Smooth muscle cell (in vitro differentiated cells): ENCODE results near the gene RBCK1. TPM values are rescaled to one million over a fixed set of nuclear protein-coding genes. Genes with fewer than 3 reads are reported as not detected.

ENCODE experiments used
- DNase-seq: peaks from one replicate; lab custom pipeline; 2025; ENCODE audit not compliant: unreplicated experiment; lab: John Stamatoyannopoulos, UW
- H2AFZ ChIP-seq: fragments of 200-600 bp; sonication (generic); 2 replicates; pipeline ENCODE4 v1.6.0; 2016; ENCODE audit warnings: antibody characterized with exemption, low read depth, mild to moderate bottlenecking
- H3F3A ChIP-seq: fragments of 200-600 bp; sonication (generic); 2 replicates; pipeline ENCODE4 v1.6.0; 2017; ENCODE audit warnings: antibody characterized with exemption, low read depth
- H3K27ac ChIP-seq: fragments of 200-600 bp; sonication (generic); 2 replicates; pipeline ENCODE4 v1.5.1; 2016; ENCODE audit warnings: low read depth, mild to moderate bottlenecking
- H3K27me3 ChIP-seq: fragments of 200-600 bp; sonication (generic); 2 replicates; pipeline ENCODE4 v1.6.1; 2016; ENCODE audit warnings: low read depth, mild to moderate bottlenecking
- H3K36me3 ChIP-seq: fragments of 200-600 bp; sonication (generic); 2 replicates; pipeline ENCODE4 v1.5.1; 2016; ENCODE audit warnings: low read depth
- H3K4me1 ChIP-seq: fragments of 200-600 bp; sonication (generic); 2 replicates; pipeline ENCODE4 v1.5.1; 2016; ENCODE audit warnings: low read depth
- H3K4me2 ChIP-seq: fragments of 200-600 bp; sonication (generic); 2 replicates; pipeline ENCODE4 v1.6.0; 2016; ENCODE audit warnings: mild to moderate bottlenecking
- H3K4me3 ChIP-seq: fragments of 200-600 bp; sonication (generic); 2 replicates; pipeline ENCODE4 v1.5.1; 2016; ENCODE audit warnings: mild to moderate bottlenecking
- H3K79me2 ChIP-seq: fragments of 200-600 bp; sonication (generic); 2 replicates; pipeline ENCODE4 v1.6.0; 2016; ENCODE audit warnings: low read depth, mild to moderate bottlenecking
- H3K9ac ChIP-seq: fragments of 200-600 bp; sonication (generic); 2 replicates; pipeline ENCODE4 v1.6.0; 2016; ENCODE audit warnings: low read depth
- H3K9me3 ChIP-seq: fragments of 200-600 bp; sonication (generic); replicated peaks from 2 replicates; pipeline ENCODE4 v1.5.1; 2016; ENCODE audit warnings: low read depth
- H4K20me1 ChIP-seq: fragments of 200-600 bp; sonication (generic); 2 replicates; pipeline ENCODE4 v1.6.0; 2016; ENCODE audit warnings: low read depth
- WGBS: methylation state at CpG from one replicate; pipeline ENCODE4 v1.1.7; 2016; ENCODE audit warnings: low lambda C conversion rate; 5-methylcytosine and 5-hydroxymethylcytosine counted together
- polyA plus RNA-seq: library from polyadenylated mRNA; unstranded; fragments of >200 nt; fragmentation: Nextera tagmentation; extraction: Ambion mirVana; gene quantifications from 2 replicates; pipeline ENCODE4 v1.2.1, GENCODE V29; 2016
- total RNA-seq: library from RNA; depleted of rRNA; stranded (reverse); fragments of >200 nt; gene quantifications from 2 replicates; pipeline ENCODE4 v1.2.3, GENCODE V29; 2014
- TF ChIP-seq, protein P1 (sequence below): fragments of 200-600 bp; sonication (generic); IDR thresholded peaks from 2 replicates; pipeline ENCODE4 v1.5.1; 2017; ENCODE audit warnings: borderline replicate concordance, mild to moderate bottlenecking, antibody characterized with exemption; ENCODE audit not compliant: insufficient read depth, poor library complexity, severe bottlenecking

RBCK1 gene
- total and polyA plus RNA-seq, 2 experiments from 2014 or later = 43.0 to 53.9 TPM

DNA sequence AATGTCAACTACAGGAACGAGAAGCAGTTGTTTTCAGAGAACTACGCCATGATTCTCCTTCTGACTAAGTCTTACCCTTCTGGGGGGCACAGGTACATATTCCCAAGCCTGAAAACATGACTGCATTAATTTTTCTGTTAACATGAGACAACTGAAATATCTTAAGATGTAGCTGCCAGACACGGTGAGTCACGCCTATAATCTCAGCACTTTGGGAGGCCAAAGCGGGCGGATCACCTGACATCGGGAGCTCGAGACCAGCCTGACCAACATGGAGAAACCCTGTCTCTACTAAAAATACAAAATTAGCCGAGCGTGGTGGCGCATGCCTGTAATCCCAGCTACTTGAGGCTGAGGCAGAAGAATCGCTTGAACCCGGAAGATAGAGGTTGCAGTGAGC lies 32.5 kb downstream of the RBCK1 start:
- WGBS = 77% methylated on average over 13 of the region's 13 CpGs
- no peak for DNase-seq

DNA sequence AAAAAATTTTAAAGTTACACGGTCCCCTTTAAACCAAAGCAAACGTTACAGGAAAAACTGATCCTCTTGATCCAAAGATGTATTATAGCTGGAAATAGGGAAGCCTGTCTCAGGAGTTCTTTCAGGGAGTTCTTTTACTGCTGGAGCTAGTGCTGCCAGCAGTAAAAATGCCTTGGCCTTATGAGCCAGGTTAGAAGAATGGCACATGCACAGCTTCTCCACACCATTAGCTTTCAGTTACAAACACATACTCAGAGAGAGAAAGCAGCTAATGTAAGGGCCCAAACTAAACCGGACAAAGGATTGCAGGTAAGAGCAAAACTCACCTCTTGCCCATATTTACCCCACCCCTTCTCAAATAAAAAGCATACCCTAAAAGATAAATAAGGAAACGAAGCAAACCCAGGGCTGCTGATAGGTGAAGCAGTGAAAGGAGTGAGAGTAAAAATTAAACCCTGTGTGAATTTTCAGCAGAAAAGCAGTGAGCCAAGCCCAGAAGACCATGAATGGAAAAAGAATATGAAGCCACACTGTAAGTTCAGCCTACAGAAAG lies 35.2 kb downstream of the RBCK1 start:
- Histone ChIP-seq H3F3A (peaks cover 11% of the 10 kb centered on the region), H3K4me3 (no peak overlapping the region), H2AFZ (no peak overlapping the region), H3K9me3 (no peaks in the 10 kb centered on the region), H3K4me1 (no peaks in the 10 kb centered on the region), H3K27ac (no peak overlapping the region), H3K36me3 (no peaks in the 10 kb centered on the region), H3K9ac (no peak overlapping the region), H3K4me2 (no peak overlapping the region), H3K27me3 (no peaks in the 10 kb centered on the region), H4K20me1 (peaks cover 85% of the 10 kb centered on the region), H3K79me2 (peaks cover 28% of the 10 kb centered on the region)
- no peak for DNase-seq
- TF ChIP-seq, protein P1, sequence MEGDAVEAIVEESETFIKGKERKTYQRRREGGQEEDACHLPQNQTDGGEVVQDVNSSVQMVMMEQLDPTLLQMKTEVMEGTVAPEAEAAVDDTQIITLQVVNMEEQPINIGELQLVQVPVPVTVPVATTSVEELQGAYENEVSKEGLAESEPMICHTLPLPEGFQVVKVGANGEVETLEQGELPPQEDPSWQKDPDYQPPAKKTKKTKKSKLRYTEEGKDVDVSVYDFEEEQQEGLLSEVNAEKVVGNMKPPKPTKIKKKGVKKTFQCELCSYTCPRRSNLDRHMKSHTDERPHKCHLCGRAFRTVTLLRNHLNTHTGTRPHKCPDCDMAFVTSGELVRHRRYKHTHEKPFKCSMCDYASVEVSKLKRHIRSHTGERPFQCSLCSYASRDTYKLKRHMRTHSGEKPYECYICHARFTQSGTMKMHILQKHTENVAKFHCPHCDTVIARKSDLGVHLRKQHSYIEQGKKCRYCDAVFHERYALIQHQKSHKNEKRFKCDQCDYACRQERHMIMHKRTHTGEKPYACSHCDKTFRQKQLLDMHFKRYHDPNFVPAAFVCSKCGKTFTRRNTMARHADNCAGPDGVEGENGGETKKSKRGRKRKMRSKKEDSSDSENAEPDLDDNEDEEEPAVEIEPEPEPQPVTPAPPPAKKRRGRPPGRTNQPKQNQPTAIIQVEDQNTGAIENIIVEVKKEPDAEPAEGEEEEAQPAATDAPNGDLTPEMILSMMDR = no peak
- 95% methylated on average over 4 of the region's 4 CpGs for WGBS

More for the DNA sequence above, 32.5 kb downstream of the RBCK1 start:
- H3K9ac ChIP-seq = no peak overlapping the region
- TF ChIP-seq, protein P1 = no peak
- H3F3A ChIP-seq = peaks cover 5% of the 10 kb centered on the region
- no peak overlapping the region for H3K4me3 ChIP-seq
- peaks cover 59% of the 10 kb centered on the region for H4K20me1 ChIP-seq
- no peaks in the 10 kb centered on the region for H3K9me3 ChIP-seq
- H2AFZ ChIP-seq = no peak overlapping the region
- H3K4me2 ChIP-seq = no peak overlapping the region
- peaks cover 7% of the 10 kb centered on the region for H3K79me2 ChIP-seq
- H3K27ac ChIP-seq = no peak overlapping the region
- no peaks in the 10 kb centered on the region for H3K27me3 ChIP-seq
- no peaks in the 10 kb centered on the region for H3K36me3 ChIP-seq
- H3K4me1 ChIP-seq = no peaks in the 10 kb centered on the region

- H3K27ac ChIP-seq = peak overlapping the region; percentile 4
- H3K4me1 ChIP-seq = no peaks in the 10 kb centered on the region
- H3K27me3 ChIP-seq = no peaks in the 10 kb centered on the region
- DNase-seq = no peak
- no peaks in the 10 kb centered on the region for H3K9me3 ChIP-seq
- H3F3A ChIP-seq = peaks cover 11% of the 10 kb centered on the region
- peaks cover 94% of the 10 kb centered on the region for H4K20me1 ChIP-seq
- no peaks in the 10 kb centered on the region for H3K36me3 ChIP-seq
- no peak overlapping the region for H3K9ac ChIP-seq
- no peak overlapping the region for H2AFZ ChIP-seq
- TF ChIP-seq, protein P1 = no peak
- 80% methylated on average over 3 of the region's 3 CpGs for WGBS
- H3K79me2 ChIP-seq = peaks cover 36% of the 10 kb centered on the region
- H3K4me2 ChIP-seq = no peak overlapping the region
- H3K4me3 ChIP-seq = no peak overlapping the region
These were observed 36.0 kb downstream of the RBCK1 start for GRCh38 chr20:444117-444516.

DNA sequence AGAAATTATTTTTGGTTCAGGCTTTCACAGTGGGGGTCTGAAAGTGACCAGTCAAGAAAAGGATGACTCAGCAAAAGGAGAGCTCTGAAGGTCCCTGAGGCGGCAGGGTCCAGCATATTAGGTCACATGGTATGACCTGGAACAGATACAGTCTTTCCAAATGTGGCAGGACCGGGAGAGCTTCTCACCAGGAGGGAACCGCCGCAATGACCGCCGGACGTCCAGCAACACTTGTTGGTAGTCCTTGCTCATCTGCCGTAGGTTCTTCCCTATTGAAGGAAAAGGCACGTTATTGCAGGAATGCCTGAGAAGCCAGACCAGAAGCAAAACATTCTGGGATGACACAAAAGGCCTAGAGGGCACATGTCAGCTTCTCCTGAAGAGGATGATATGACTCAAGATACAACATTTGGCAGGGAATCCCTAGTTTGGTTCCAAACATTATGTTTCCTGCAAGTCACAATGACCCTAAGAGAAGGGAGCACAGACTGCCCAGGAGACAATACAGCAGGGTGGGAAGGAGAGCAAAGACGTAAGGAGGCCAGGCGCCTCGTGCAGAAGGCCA lies 36.8 kb downstream of the RBCK1 start:
- Histone ChIP-seq H3K9ac (no peak overlapping the region), H3K4me1 (no peaks in the 10 kb centered on the region), H3K9me3 (no peaks in the 10 kb centered on the region), H3K4me3 (no peak overlapping the region), H3F3A (peaks cover 7% of the 10 kb centered on the region), H3K27ac (peak overlapping the region; percentile 4), H3K36me3 (no peaks in the 10 kb centered on the region), H3K79me2 (peaks cover 45% of the 10 kb centered on the region), H3K27me3 (no peaks in the 10 kb centered on the region), H4K20me1 (peaks cover 100% of the 10 kb centered on the region), H3K4me2 (no peak overlapping the region), H2AFZ (no peak overlapping the region)
- no peak for DNase-seq
- TF ChIP-seq, protein P1 = no peak
- 86% methylated on average over 12 of the region's 12 CpGs for WGBS
